Esophagus squamous epithelium (tissue), 4 donors: ENCODE measurements around the gene TESK2.

Source experiments
- POLR2A ChIP-seq, 4 donors: fragments of 450-650 bp; IDR thresholded peaks; one replicate each; pipeline ENCODE4 v1.6.1; 2017; ENCODE audit warnings: antibody characterized with exemption in 4 of 4, mild to moderate bottlenecking in 4 of 4, moderate library complexity in 3 of 4
- TF ChIP-seq, protein P1 (sequence below), 6 experiments: fragments of 450-650 bp in 4 of 6; fragments of 200-600 bp in 2 of 6; sonication (generic) in 2 of 6; IDR thresholded peaks; one replicate each; pipeline ENCODE4 v1.5.1; 2016 to 2019; ENCODE audit warnings: antibody characterized with exemption in 6 of 6, mild to moderate bottlenecking in 4 of 6, moderate library complexity in 4 of 6

GRCh38 chr1:45379524-45379923 is 111.4 kb downstream of the TESK2 start:
- TF ChIP-seq, protein P1, sequence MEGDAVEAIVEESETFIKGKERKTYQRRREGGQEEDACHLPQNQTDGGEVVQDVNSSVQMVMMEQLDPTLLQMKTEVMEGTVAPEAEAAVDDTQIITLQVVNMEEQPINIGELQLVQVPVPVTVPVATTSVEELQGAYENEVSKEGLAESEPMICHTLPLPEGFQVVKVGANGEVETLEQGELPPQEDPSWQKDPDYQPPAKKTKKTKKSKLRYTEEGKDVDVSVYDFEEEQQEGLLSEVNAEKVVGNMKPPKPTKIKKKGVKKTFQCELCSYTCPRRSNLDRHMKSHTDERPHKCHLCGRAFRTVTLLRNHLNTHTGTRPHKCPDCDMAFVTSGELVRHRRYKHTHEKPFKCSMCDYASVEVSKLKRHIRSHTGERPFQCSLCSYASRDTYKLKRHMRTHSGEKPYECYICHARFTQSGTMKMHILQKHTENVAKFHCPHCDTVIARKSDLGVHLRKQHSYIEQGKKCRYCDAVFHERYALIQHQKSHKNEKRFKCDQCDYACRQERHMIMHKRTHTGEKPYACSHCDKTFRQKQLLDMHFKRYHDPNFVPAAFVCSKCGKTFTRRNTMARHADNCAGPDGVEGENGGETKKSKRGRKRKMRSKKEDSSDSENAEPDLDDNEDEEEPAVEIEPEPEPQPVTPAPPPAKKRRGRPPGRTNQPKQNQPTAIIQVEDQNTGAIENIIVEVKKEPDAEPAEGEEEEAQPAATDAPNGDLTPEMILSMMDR (IDR thresholded peaks at IDR 0.05), result no peak
- no peak for TF ChIP-seq POLR2A (IDR thresholded peaks at IDR 0.05)
